PC-9 (cell line): Measurements from ENCODE around the gene LRRC8A. TPM values are rescaled to one million over a fixed set of nuclear protein-coding genes. Genes with fewer than 3 reads are reported as not detected.

Source experiments
- BruUV-seq: library from RNA; stranded (reverse); fragments of 400-500 nt; replicated peaks from 2 replicates; lab custom pipeline; 2021; lab: Mats Ljungman, UMichigan
- CTCF ChIA-PET: fragments of 300-600 bp; sonication (Branson Sonifier 250); formaldehyde crosslinking; loops from one replicate; lab custom pipeline; 2022; ENCODE audit warnings: antibody characterized with exemption; lab: Charles Lee
- POLR2A ChIA-PET: fragments of 300-600 bp; sonication (Branson Sonifier 250); formaldehyde crosslinking; loops from one replicate; lab custom pipeline; 2022; ENCODE audit warnings: antibody characterized with exemption; ENCODE audit not compliant: unreplicated experiment; lab: Charles Lee
- DNase-seq, 2 experiments: peaks; one replicate each; pipeline versions ENCODE4 v3.0.0 to v3.0.0-alpha.2; 2015 to 2022; ENCODE audit warnings: mixed read lengths in 1 of 2
- H2AFZ ChIP-seq: fragments of 200-600 bp; sonication (generic); 2 replicates; pipeline ENCODE4 v1.8.1; 2017; ENCODE audit warnings: antibody characterized with exemption
- H3F3A ChIP-seq: fragments of 200-600 bp; sonication (generic); 2 replicates; pipeline ENCODE4 v1.8.1; 2017; ENCODE audit warnings: antibody characterized with exemption, mild to moderate bottlenecking, low read depth; ENCODE audit not compliant: insufficient read depth
- H3K27ac ChIP-seq: fragments of 200-600 bp; sonication (generic); 2 replicates; pipeline ENCODE4 v1.6.1; 2016; ENCODE audit warnings: mixed run types
- H3K27me3 ChIP-seq: fragments of 200-600 bp; sonication (generic); 2 replicates; pipeline ENCODE4 v1.6.1; 2016; ENCODE audit warnings: low read depth, mixed run types; ENCODE audit not compliant: insufficient read depth
- H3K36me3 ChIP-seq: fragments of 200-600 bp; sonication (generic); 2 replicates; pipeline ENCODE4 v1.6.1; 2016; ENCODE audit warnings: low read depth, mixed run types
- H3K4me1 ChIP-seq: fragments of 200-600 bp; sonication (generic); replicated peaks from 2 replicates; pipeline ENCODE4 v1.6.1; 2016; ENCODE audit warnings: mixed run types; ENCODE audit not compliant: insufficient read depth
- H3K4me2 ChIP-seq: fragments of 200-600 bp; sonication (generic); 2 replicates; pipeline ENCODE4 v1.6.1; 2017; ENCODE audit warnings: mixed run types
- H3K4me3 ChIP-seq: fragments of 200-600 bp; sonication (generic); 2 replicates; pipeline ENCODE4 v1.6.1; 2016; ENCODE audit warnings: mixed run types
- H3K79me2 ChIP-seq: fragments of 200-600 bp; sonication (generic); 2 replicates; pipeline ENCODE4 v1.6.1; 2017; ENCODE audit warnings: low read depth, mixed run types
- H3K9me2 ChIP-seq: fragments of 200-600 bp; sonication (generic); 2 replicates; pipeline ENCODE4 v1.8.1; 2017; ENCODE audit warnings: mild to moderate bottlenecking; ENCODE audit not compliant: insufficient read depth
- H3K9me3 ChIP-seq: fragments of 200-600 bp; sonication (generic); 2 replicates; pipeline ENCODE4 v1.8.1; 2016; ENCODE audit warnings: low read depth; ENCODE audit not compliant: insufficient read depth
- H4K20me1 ChIP-seq: fragments of 200-600 bp; sonication (generic); 2 replicates; pipeline ENCODE4 v1.8.1; 2017; ENCODE audit not compliant: insufficient read depth
- CTCF ChIP-seq: fragments of 200-600 bp; sonication (generic); conservative IDR thresholded peaks from 2 replicates; pipeline ENCODE4 v1.6.1; 2017; ENCODE audit warnings: mixed run types, antibody characterized with exemption, mild to moderate bottlenecking, moderate library complexity
- EZH2 ChIP-seq: fragments of 200-600 bp; sonication (generic); IDR thresholded peaks from 2 replicates; pipeline ENCODE4 v1.8.0; 2017; ENCODE audit warnings: antibody characterized with exemption, low read depth
- intact Hi-C: fragments of 100-400 bp; cut with micrococcal nuclease; formaldehyde crosslinking; loops from one replicate; pipeline ENCODE4 v1.10.0; 2022; ENCODE audit not compliant: unreplicated experiment
- total RNA-seq: library from RNA; stranded (reverse); gene quantifications from 2 replicates; pipeline ENCODE4 v1.2.3, GENCODE V29; 2021

The LRRC8A gene
- total RNA-seq, 1 experiment from 2014 or later = 90.3 TPM

- Histone ChIP-seq H3K4me1 (peaks cover 30% of the 10 kb centered on the region), H3K9me3 (no peaks in the 10 kb centered on the region), H3F3A (peaks cover 43% of the 10 kb centered on the region), H4K20me1 (no peaks in the 10 kb centered on the region), H3K4me2 (no peak overlapping the region), H2AFZ (no peak overlapping the region), H3K27ac (peak overlapping the region; percentile 32; the same call in 1 of the 2 replicates), H3K4me3 (no peak overlapping the region), H3K36me3 (no peaks in the 10 kb centered on the region), H3K9me2 (no peaks in the 10 kb centered on the region), H3K79me2 (peaks cover 41% of the 10 kb centered on the region), H3K27me3 (no peaks in the 10 kb centered on the region)
- intact Hi-C loops = no loop called here
- POLR2A ChIA-PET = interaction anchor here (0.6 kb wide), 2 partner anchors 257 to 351 kb away, joined by 3 to 4 read pairs; no protein-coding TSS in a partner anchor
- BruUV-seq = no TSS peak
- CTCF ChIA-PET = interaction anchor here (0.5 to 0.6 kb wide), 3 partner anchors 14 to 29 kb away, joined by 3 to 8 read pairs (median 5); no protein-coding TSS in a partner anchor
- DNase-seq = no peak
- TF ChIP-seq EZH2 (no peak), CTCF (no peak)
These were observed 4.1 kb upstream of the LRRC8A start for GRCh38 chr9:128877852-128878251.

GRCh38 chr9:128882677-128883603, 1.0 kb downstream of the LRRC8A start:
- H3K4me3 ChIP-seq = peak overlapping the region; percentile 87
- H3F3A ChIP-seq = peaks cover 14% of the 10 kb centered on the region
- H3K4me2 ChIP-seq = peak overlapping the region; percentile 88
- peaks cover 20% of the 10 kb centered on the region for H3K4me1 ChIP-seq
- TSS peak; percentile 35 for BruUV-seq
- H3K27me3 ChIP-seq = no peaks in the 10 kb centered on the region
- peaks cover 75% of the 10 kb centered on the region for H3K79me2 ChIP-seq
- DNase-seq = no peak
- no peaks in the 10 kb centered on the region for H3K9me3 ChIP-seq
- no peaks in the 10 kb centered on the region for H3K9me2 ChIP-seq
- H2AFZ ChIP-seq = peak overlapping the region; percentile 68
- POLR2A ChIA-PET = interaction anchor here (0.6 kb wide), 2 partner anchors 20 to 588 kb away, joined by 3 to 6 read pairs; no protein-coding TSS in a partner anchor
- CTCF ChIA-PET = interaction anchor here (0.6 to 0.7 kb wide), 4 partner anchors 10 to 181 kb away, joined by 3 to 9 read pairs (median 6); partner anchors contain the start of gene PKN3
- H3K36me3 ChIP-seq = peaks cover 12% of the 10 kb centered on the region
- H4K20me1 ChIP-seq = no peaks in the 10 kb centered on the region
- peak overlapping the region; percentile 77 for H3K27ac ChIP-seq
- intact Hi-C loops = loop anchor here (1.0 to 5.0 kb wide), 4 partner anchors 9 to 64 kb away; partner anchors contain the start of genes DOLK and NUP188
- no peak for TF ChIP-seq CTCF
- no peak for TF ChIP-seq EZH2

GRCh38 chr9:128884164-128884563, 2.2 kb downstream of the LRRC8A start:
- H4K20me1 ChIP-seq = no peaks in the 10 kb centered on the region

More at GRCh38 chr9:128884164-128884563, 2.2 kb downstream of the LRRC8A start:
- DNase-seq = no peak
- Histone ChIP-seq H2AFZ (no peak overlapping the region), H3K27ac (no peak overlapping the region), H3K4me1 (peaks cover 20% of the 10 kb centered on the region), H3K9me2 (no peaks in the 10 kb centered on the region), H3K9me3 (no peaks in the 10 kb centered on the region), H3K4me2 (peak overlapping the region; percentile 88), H3K79me2 (peaks cover 87% of the 10 kb centered on the region), H3K4me3 (no peak overlapping the region), H3K27me3 (no peaks in the 10 kb centered on the region), H3F3A (peaks cover 13% of the 10 kb centered on the region), H3K36me3 (peaks cover 12% of the 10 kb centered on the region)
- TF ChIP-seq EZH2 = no peak
- no peak for TF ChIP-seq CTCF
- BruUV-seq = no TSS peak
- ChIA-PET POLR2A (no interaction called here), CTCF (no interaction called here)
- intact Hi-C loops = loop anchor here (5.0 kb wide), 1 partner anchor 63 kb away; the partner anchor contains the start of genes DOLK and NUP188
